Mucosa of descending colon (tissue), 3 donors: ENCODE measurements around the gene A2ML1. TPM values are rescaled to one million over a fixed set of nuclear protein-coding genes. Genes with fewer than 3 reads are reported as not detected.

Experiments used
- ATAC-seq: fragments of 200-7000 bp; cut with Tn5 transposase; one replicate; pipeline ENCODE4 v1.9.1; 2020; ENCODE audit warnings: mild to moderate bottlenecking, moderate library complexity
- DNase-seq, 3 donors: peaks; one replicate each; pipeline ENCODE4 v3.0.0-alpha.2; 2020
- H3K36me3 ChIP-seq: fragments of 200-600 bp; one replicate; pipeline ENCODE4 v1.8.0; 2021; ENCODE audit warnings: low read depth, mild to moderate bottlenecking
- H3K4me1 ChIP-seq: fragments of 200-600 bp; one replicate; pipeline ENCODE4 v1.8.0; 2021; ENCODE audit warnings: low read depth, mild to moderate bottlenecking
- H3K4me3 ChIP-seq: fragments of 200-600 bp; one replicate; pipeline ENCODE4 v1.8.0; 2021; ENCODE audit warnings: mild to moderate bottlenecking
- H3K9me3 ChIP-seq: fragments of 200-600 bp; one replicate; pipeline ENCODE4 v1.8.0; 2021; ENCODE audit warnings: mild to moderate bottlenecking
- intact Hi-C, 2 donors: fragments of 100-400 bp; cut with DNase I in 1 of 2; cut with micrococcal nuclease in 1 of 2; formaldehyde crosslinking; loops; one replicate each; pipeline versions ENCODE4 v1.11.0 to v1.11.1; 2022; cut with DNase I, micrococcal nuclease
- total RNA-seq, 3 donors: library from RNA; stranded (reverse); fragmentation: NEBNext Ultra II Directional in 2 of 3; extraction: Animal tissue kit (Norgen Biotek cat#: 25700) in 2 of 3; gene quantifications; one replicate each; pipeline versions ENCODE4 v1.2.1 to v1.2.4, GENCODE V29; 2021 to 2023
- TF ChIP-seq, protein P1 (sequence below): fragments of 200-600 bp; IDR thresholded peaks from one replicate; pipeline ENCODE4 v1.8.0; 2022; ENCODE audit warnings: antibody characterized with exemption, mild to moderate bottlenecking
- donor health status: DM: no; HTN: no; CAD: no; lungs with moderate emphysema.
- donor health status: DM: no; HTN: no; CAD: no.
- donor health status: DM: no; HTN: yes; CAD: no.

Gene A2ML1
- total RNA-seq, 3 donors from 2014 or later, result 0.46 TPM; not detected in 2

DNA sequence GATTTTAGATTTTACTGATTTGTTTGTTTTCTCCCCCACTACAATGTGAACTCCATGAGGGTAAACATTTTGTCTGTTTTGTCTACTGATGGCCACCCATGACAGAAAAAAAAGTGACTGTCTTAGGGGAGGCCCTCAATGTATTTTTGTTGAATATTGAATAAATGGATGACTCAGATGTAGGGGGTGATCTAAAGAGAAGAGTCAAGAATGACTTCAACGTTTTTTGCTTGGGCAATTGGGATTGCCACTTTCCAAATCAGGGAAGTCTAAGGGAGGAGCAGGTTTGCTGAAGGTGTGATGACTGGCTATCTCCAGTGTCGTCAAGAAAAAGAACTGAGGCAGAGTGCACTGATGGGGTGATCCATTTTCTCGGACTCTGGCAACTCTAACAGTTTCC, 81.2 kb downstream of the A2ML1 start:
- TF ChIP-seq, protein P1, sequence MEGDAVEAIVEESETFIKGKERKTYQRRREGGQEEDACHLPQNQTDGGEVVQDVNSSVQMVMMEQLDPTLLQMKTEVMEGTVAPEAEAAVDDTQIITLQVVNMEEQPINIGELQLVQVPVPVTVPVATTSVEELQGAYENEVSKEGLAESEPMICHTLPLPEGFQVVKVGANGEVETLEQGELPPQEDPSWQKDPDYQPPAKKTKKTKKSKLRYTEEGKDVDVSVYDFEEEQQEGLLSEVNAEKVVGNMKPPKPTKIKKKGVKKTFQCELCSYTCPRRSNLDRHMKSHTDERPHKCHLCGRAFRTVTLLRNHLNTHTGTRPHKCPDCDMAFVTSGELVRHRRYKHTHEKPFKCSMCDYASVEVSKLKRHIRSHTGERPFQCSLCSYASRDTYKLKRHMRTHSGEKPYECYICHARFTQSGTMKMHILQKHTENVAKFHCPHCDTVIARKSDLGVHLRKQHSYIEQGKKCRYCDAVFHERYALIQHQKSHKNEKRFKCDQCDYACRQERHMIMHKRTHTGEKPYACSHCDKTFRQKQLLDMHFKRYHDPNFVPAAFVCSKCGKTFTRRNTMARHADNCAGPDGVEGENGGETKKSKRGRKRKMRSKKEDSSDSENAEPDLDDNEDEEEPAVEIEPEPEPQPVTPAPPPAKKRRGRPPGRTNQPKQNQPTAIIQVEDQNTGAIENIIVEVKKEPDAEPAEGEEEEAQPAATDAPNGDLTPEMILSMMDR, result no peak
- DNase-seq (no peak), ATAC-seq (no peak)
- H3K9me3 ChIP-seq, result no peaks in the 10 kb centered on the region
- intact Hi-C loops, result no loop called here
- H3K4me1 ChIP-seq, result no peaks in the 10 kb centered on the region
- no peaks in the 10 kb centered on the region for H3K36me3 ChIP-seq
- no peak overlapping the region for H3K4me3 ChIP-seq

DNA sequence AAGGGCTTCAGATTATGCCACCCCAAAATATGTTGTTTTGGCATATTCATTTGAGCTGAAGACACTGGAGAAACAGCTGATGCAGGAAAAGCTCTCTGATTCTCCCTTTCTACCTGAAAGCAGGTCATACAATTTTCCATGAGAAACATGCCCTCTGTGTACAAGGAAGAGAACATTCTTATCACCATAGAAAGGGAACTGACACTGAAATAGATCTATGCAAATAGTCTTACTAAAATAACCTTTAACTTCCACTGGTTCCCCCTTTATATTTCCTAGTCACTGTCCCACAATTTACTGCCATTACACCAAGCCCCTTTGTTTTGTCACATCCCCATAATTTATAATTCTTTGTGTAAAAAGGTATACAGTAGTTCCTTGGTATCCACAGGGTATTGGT, 82.2 kb downstream of the A2ML1 start:
- Histone ChIP-seq H3K4me1 (no peaks in the 10 kb centered on the region), H3K9me3 (no peaks in the 10 kb centered on the region), H3K4me3 (no peak overlapping the region), H3K36me3 (no peaks in the 10 kb centered on the region)
- ATAC-seq (no peak), DNase-seq (no peak)
- intact Hi-C loops, result no loop called here
- TF ChIP-seq, protein P1, result no peak

DNA sequence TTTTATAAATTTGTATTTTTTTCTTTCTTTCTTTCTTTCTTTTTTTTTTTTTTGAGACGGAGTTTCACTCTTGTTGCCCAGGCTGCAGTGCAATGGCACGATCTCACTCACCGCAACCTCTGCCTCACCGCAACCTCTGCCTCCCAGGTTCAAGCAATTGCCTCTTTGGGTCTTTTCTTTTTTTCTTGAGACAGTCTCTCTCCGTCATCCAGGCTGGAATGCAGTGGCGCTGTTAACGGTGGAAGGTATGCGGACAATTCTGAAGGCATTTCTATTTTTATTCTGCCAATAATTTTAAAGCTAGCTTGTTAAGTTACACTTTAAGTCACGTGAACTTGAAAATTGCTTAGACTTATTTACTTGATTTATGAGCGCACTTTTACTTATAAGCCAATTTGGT, 83.1 kb downstream of the A2ML1 start:
- no peak for DNase-seq
- no peaks in the 10 kb centered on the region for H3K9me3 ChIP-seq
- ATAC-seq, result no peak
- no peak overlapping the region for H3K4me3 ChIP-seq
- intact Hi-C loops, result no loop called here
- TF ChIP-seq, protein P1, result no peak
- no peaks in the 10 kb centered on the region for H3K36me3 ChIP-seq
- H3K4me1 ChIP-seq, result no peaks in the 10 kb centered on the region

DNA sequence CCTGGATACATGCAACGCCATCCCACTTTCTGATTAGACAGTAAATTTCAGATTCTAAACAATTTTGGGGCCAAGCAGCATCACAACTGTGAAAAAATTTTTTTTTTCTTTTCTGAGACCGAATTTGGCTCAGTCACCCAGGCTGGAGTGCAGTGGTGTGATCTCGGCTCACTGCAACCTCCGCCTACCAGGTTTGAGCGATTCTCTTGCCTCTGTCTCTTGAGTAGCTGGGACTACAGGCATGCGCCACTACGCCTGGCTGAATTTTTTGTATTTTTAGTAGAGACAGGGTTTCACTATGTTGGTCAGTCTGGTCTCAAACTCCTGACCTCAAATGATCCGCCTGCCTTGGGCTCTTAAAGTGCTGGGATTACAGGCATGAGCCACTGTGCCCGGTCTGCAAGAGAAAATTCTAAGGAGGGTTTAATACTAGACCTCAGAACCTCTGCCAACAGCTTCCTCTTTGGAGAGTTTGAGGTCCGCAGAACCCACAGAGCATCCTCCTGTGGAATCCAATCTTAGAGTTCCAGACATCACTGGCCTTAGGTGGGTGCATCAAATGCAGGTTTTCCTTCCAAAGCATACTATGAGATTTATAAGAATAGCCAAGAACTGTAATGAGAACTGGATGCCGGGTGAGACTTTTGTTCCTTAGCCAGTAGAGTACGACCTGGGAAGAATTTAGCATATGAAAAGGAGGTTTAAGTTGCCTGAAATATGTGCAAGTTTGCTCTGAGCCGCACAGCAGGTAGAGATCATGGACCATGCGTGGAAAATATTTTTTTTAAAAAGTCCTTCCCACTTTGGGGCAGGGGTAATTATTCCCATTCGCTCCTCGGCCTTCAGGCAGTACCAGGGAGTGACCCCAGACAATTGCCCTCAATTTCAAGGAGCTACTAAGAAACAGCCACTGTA, 84.1 kb downstream of the A2ML1 start:
- DNase-seq (no peak), ATAC-seq (no peak)
- Histone ChIP-seq H3K4me1 (no peaks in the 10 kb centered on the region), H3K36me3 (no peaks in the 10 kb centered on the region), H3K4me3 (no peak overlapping the region), H3K9me3 (no peaks in the 10 kb centered on the region)
- intact Hi-C loops, result no loop called here
- TF ChIP-seq, protein P1, result no peak

DNA sequence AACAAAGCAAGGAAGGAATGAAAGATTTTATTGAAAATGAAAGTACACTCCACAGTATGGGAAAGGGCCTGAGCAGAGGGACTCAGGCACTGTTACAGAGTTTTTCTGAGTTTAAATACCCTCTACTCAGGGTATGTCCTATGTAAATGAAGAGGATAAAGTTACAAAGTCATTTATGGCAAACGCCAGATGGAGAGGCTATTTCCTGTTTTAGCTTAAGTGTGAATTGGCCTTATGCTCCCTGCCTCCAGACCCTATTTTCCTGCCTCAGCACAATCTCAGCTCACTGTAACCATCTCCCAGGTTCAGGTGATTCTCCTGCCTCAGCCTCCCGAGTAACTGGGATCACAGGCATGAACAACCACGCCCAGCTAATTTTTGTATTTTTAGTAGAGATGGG, 85.1 kb downstream of the A2ML1 start:
- TF ChIP-seq, protein P1, result no peak
- intact Hi-C loops, result no loop called here
- Histone ChIP-seq H3K36me3 (no peaks in the 10 kb centered on the region), H3K4me3 (no peak overlapping the region), H3K9me3 (no peaks in the 10 kb centered on the region), H3K4me1 (no peaks in the 10 kb centered on the region)
- ATAC-seq (no peak), DNase-seq (no peak)
